CD4-positive, alpha-beta T cell treated with Interleukin-17A for 1 hour (primary cell): ENCODE measurements around the gene TNIK.

Experiments used
- DNase-seq: peaks from one replicate; pipeline ENCODE4 v3.0.0-alpha.2; 2020

The TNIK gene

GRCh38 chr3:171274222-171274621 lies 186.0 kb downstream of the TNIK start:
- peak; percentile 23 for DNase-seq

DNA sequence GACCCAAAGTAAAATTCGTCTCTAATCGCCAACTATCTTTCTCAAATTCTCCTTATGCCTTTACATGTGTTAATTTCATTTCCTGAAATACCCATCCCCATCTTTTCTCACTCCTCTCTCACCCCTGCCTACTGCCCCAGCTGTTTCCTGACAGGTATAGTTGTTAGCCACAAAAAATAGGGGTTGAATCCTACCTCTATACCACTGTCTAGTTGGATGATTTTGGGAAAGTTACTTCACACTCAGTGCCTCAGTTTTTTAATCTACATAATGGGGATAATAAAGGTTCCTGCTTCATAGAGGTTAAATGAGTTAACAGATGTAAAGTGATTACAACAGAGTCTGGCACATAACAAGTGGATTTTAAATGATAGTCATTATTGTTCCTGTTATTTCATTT lies 189.7 kb downstream of the TNIK start:
- no peak for DNase-seq

GRCh38 chr3:171269542-171269941 lies 190.7 kb downstream of the TNIK start:
- DNase-seq: peak; percentile 34

GRCh38 chr3:171268677-171269076 lies 191.5 kb downstream of the TNIK start:
- no peak for DNase-seq

GRCh38 chr3:171267104-171267503 lies 193.1 kb downstream of the TNIK start:
- no peak for DNase-seq

DNA sequence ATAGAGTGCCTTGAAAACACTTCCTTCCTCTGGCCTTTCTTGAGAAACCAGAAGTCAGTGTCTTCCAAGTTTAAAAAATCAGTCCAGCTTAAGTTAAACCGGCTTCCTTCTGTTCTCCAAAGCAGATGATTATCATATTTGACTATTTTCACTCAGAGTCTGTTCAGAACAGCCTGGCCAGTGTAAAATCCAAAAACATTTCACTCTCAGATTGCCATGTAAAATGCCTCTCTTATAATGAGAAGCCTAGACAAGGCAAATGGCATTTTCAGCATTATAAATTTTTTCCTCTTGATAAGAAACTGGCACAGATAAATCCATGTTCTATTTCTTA lies 193.5 kb downstream of the TNIK start:
- DNase-seq: no peak

- no peak for DNase-seq
Measured at GRCh38 chr3:171266034-171266739, 194.0 kb downstream of the TNIK start.

DNA sequence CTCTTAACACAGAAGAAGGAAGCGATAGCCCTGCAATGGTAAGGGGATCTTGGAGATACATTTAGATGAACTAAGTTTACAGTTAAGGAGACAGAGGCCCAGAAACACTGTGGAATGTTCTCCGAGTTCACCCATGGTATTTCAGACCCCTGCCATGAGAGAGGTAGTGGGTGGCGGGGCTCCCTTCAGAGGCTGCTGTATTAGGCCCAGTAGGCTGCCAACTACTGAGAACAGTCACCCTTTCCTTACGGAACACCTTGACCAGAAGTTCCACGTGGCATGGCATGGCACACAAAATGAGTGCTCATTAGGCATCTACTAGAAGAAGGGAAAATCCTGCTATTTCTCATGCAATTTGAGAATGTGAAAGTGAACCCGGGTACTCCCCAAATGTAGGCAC lies 195.4 kb downstream of the TNIK start:
- no peak for DNase-seq

GRCh38 chr3:171262431-171262830 lies 197.8 kb downstream of the TNIK start:
- DNase-seq: no peak

DNA sequence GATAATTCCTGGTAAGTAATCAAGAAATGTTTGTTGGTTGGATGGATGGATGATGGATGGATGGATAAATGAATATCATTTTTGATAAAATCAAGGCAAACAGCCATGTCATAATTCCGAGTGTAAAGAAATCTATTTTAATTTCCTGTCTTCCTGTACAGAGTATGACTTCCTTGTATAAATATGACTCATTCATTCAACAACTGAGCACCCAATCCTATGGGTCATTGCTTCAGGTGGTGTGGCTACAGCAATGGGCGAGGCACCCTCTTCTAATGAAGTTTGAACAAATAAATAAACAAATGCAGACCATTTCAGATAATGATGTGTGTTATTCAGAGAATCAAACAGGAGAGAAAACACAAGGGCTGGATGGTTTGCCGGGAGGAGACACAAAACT lies 198.7 kb downstream of the TNIK start:
- no peak for DNase-seq

DNA sequence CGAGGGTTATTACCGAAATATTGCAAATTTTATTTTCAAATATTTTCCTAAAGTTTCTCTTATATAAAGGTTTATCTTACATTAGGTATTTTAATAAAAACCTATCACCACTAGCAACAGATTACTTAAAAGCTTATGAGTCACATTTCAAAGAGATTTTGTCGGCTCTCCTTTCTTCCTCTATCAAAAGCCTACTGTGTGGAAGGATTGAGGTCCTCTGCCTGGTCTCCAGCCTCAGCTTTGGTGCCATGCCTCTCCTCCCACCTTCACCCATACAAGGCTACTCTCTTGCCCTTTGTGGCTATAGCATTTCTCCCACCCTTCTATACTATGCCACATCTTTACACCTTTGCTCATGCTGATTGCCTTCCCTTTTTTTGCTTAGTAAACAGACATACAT lies 199.3 kb downstream of the TNIK start:
- DNase-seq: no peak

- DNase-seq: no peak
Measured at GRCh38 chr3:171260466-171260865, 199.7 kb downstream of the TNIK start.

- no peak for DNase-seq
Measured at GRCh38 chr3:171258316-171258715, 201.9 kb downstream of the TNIK start.

DNA sequence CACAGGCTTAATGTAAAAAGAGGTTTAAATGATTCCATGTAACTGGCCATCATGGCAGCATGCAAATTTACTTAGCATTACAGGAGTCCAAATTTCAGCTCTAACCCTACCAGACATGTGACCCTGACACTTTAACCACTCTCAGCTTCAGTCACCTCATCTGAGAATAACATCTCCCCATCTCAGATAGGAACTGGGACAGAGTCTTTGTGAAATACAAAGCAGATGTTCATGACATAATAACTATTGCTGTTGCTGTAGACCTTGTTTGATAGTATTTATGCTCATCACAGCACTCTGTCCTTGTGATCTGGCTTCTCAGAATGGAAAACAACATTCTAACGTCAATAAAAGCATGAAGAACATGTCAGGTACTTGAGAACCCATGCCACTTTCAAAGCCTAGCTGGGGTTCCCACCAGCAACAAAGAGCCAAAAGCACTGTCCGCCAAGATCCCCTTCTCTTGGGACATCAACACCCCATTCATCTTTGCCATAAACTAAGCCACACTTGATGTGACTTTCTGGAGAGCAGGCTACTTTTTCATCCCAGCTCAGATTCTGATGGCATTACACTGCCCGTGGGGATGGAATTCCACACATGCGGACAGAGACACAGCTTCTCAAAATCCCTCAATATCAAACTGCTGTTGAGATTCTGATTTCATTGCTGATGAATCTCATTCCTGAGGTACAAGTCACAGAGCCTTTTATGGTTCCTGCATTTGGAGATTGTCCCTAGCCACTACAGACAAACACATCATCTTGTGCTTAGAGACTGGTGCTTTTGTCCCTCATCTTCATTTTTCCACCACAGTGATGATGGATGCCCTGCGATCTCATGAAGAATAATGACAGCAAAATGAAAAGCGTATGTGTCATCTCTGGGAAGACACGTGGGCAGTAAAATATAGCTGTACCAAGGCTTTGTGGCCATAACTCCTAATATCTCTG lies 202.7 kb downstream of the TNIK start:
- peak; percentile 26 for DNase-seq

GRCh38 chr3:171256445-171257250 lies 203.6 kb downstream of the TNIK start:
- no peak for DNase-seq

DNA sequence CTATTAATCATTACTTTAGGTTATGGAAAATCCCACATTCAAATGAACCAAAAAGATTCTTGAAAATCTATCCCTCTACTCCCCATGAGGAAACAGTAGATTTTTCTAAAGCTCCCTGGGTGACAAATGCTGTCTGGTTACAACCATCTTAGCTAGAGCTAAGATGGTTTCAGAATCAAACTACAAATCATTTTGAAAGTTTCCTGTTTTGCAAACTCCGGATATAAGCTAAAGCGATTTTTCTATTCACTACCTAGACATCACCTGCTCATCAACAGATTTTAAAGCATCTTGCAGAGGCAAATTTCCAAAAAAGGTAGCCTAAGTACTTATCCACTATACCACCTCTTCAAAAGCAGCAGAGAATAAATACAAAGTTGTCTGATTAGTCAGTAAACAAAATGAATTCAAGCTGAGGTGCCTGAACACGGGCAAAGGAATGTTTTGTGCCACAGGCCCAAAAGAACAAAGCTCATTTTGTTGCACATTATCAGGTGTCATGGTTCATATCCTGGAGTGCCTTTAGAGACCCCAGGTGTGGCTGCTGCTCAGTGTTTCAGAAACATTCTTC lies 204.9 kb downstream of the TNIK start:
- DNase-seq: peak; percentile 60

- no peak for DNase-seq
Measured at GRCh38 chr3:171254315-171254714, 205.9 kb downstream of the TNIK start.

GRCh38 chr3:171251835-171252234 lies 208.4 kb downstream of the TNIK start:
- peak; percentile 69 for DNase-seq

DNA sequence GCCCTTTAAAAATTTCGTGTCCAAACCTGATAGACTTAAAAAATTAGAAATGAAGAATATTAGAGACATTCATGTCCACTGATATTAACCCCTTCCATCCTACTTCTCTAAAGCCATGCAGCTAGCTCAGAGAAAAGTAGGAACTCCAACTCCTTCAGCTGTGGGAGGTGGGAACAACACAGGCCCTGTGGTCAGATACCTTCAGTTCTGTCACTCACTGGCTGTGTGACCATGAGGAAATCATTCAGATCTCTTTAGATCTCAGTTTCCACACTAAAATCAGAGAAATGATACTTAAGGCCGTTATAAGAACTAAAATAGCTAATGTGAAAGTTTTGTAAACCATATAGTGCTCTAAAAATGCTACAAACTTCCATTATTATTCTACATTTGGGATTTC lies 209.8 kb downstream of the TNIK start:
- no peak for DNase-seq

DNA sequence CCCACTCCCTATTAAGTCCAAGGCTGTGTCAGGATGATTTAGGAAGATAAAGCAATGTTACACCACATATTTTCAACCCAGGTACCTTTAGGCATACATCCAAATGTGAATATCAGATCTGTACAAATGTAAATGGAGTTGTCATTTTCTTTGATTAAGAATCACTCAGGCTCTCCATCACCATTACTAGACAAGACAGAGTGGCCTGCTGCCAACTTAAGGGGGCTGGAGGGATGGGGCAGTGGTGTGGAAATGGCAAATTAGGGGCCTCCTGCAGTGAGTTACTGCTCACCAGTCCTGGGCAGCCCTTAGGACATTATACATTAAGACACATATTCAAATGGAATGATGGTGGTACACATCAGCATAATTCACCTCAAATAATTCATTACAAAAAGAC lies 211.0 kb downstream of the TNIK start:
- DNase-seq: no peak

DNA sequence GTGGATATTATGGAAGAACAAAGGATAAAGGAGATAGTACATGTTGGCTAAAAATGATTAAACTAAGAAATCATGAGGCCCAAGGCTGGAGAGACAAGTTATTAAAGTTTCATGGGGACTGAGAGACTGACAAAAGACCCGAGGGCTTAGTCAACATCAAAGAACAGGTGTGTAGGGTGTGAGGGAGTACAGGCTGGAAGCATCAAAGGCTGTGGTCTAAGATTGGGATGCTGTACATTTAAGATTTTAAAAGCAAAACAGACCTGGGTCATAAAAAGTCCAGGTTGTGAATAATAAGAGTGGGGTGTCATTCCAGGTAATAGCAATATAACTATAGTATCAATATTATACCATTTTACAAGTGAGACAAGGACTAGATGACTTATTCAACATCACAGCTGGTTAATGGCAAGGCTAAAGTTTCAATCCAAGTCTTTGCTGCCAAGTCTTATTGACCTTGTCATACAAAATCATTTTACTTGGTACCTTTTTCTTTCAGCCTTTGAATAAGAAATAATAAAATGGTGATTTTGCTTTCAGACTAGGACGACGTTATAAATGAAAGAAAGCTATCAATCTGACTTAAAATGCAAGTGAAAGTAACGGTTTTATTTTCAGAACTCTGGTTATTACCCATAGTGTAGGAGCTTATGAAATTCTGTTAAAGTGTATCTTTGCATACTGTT lies 211.6 kb downstream of the TNIK start:
- DNase-seq: peak; percentile 41
